ENCODE results near the gene SIN3B.

Gene SIN3B

GRCh38 chr19:16829822-16830289 is 658 bp downstream of the SIN3B start:
- DNase-seq = no peak

GRCh38 chr19:16830679-16831078 is 1.5 kb downstream of the SIN3B start:
- DNase-seq = no peak

GRCh38 chr19:16831531-16831930 is 2.3 kb downstream of the SIN3B start:
- no peak for DNase-seq

GRCh38 chr19:16834747-16835146 is 5.5 kb downstream of the SIN3B start:
- DNase-seq = peak; percentile 43

GRCh38 chr19:16836115-16837034 is 7.2 kb downstream of the SIN3B start:
- DNase-seq = peak; percentile 85

GRCh38 chr19:16837035-16837362 is 7.8 kb downstream of the SIN3B start:
- no peak for DNase-seq

GRCh38 chr19:16841391-16841926 is 12.3 kb downstream of the SIN3B start:
- no peak for DNase-seq

- DNase-seq = no peak
These were observed 17.7 kb downstream of the SIN3B start for GRCh38 chr19:16846901-16847300.

- peak; percentile 79 for DNase-seq
These were observed 18.2 kb downstream of the SIN3B start for GRCh38 chr19:16847430-16847829.

GRCh38 chr19:16849168-16849567 is 20.0 kb downstream of the SIN3B start:
- DNase-seq = no peak

GRCh38 chr19:16850133-16850532 is 20.9 kb downstream of the SIN3B start:
- no peak for DNase-seq

GRCh38 chr19:16851031-16851712 is 22.0 kb downstream of the SIN3B start:
- no peak for DNase-seq

GRCh38 chr19:16853066-16853465 is 23.9 kb downstream of the SIN3B start:
- DNase-seq = no peak

GRCh38 chr19:16856091-16856490 is 26.9 kb downstream of the SIN3B start:
- DNase-seq = no peak

- no peak for DNase-seq
These were observed 30.4 kb downstream of the SIN3B start for GRCh38 chr19:16859626-16860025.

GRCh38 chr19:16860118-16860517 is 30.9 kb downstream of the SIN3B start:
- no peak for DNase-seq

- DNase-seq = no peak
These were observed 31.8 kb downstream of the SIN3B start for GRCh38 chr19:16861011-16861410.

- no peak for DNase-seq
These were observed 32.6 kb downstream of the SIN3B start for GRCh38 chr19:16861834-16862233.

GRCh38 chr19:16862826-16863415 is 33.7 kb downstream of the SIN3B start:
- DNase-seq = peak; percentile 95

- no peak for DNase-seq
These were observed 38.0 kb downstream of the SIN3B start for GRCh38 chr19:16867211-16867610.

- no peak for DNase-seq
These were observed 39.4 kb downstream of the SIN3B start for GRCh38 chr19:16868423-16869130.

- DNase-seq = no peak
These were observed 40.3 kb downstream of the SIN3B start for GRCh38 chr19:16869331-16869972.

Data from MV-4-11 (cell line).